Caco-2 (cell line): ENCODE results near the gene POU3F3. TPM values are rescaled to one million over a fixed set of nuclear protein-coding genes. Genes with fewer than 3 reads are reported as not detected.

Source experiments
- BruUV-seq: library from RNA; stranded (reverse); fragments of 400-500 nt; replicated peaks from 2 replicates; lab custom pipeline; 2021; lab: Mats Ljungman, UMichigan
- CTCF ChIA-PET: fragments of 300-600 bp; sonication (Branson Sonifier 250); formaldehyde crosslinking; loops from one replicate; lab custom pipeline; 2022; ENCODE audit warnings: antibody characterized with exemption; lab: Charles Lee
- POLR2A ChIA-PET: fragments of 300-600 bp; sonication (Branson Sonifier 250); formaldehyde crosslinking; loops from one replicate; lab custom pipeline; 2022; ENCODE audit warnings: antibody characterized with exemption; lab: Charles Lee
- DNase-seq, 2 experiments: peaks; one replicate each; pipeline versions ENCODE4 v3.0.0 to v3.0.0-alpha.2; 2020 to 2022
- H3K27me3 ChIP-seq: replicated peaks from 2 replicates; pipeline ENCODE4 v1.6.0; 2011; ENCODE audit warnings: low read length; ENCODE audit not compliant: control insufficient read depth, insufficient read depth
- H3K36me3 ChIP-seq: 2 replicates; pipeline ENCODE4 v1.5.1; 2011; ENCODE audit warnings: low read length; ENCODE audit not compliant: control insufficient read depth, insufficient read depth
- H3K4me1 ChIP-seq: fragments of 250-450 bp; sonication (Bioruptor Pico); 2 replicates; pipeline ENCODE4 v1.5.1; 2020; ENCODE audit warnings: mild to moderate bottlenecking
- H3K4me3 ChIP-seq: 2 replicates; pipeline ENCODE4 v1.5.1; 2011; ENCODE audit warnings: low read depth, mild to moderate bottlenecking, control low read depth, low read length
- H3K9me3 ChIP-seq: fragments of 250-450 bp; sonication (Bioruptor Pico); 2 replicates; pipeline ENCODE4 v1.5.1; 2020; ENCODE audit warnings: mild to moderate bottlenecking, moderate library complexity
- H3K27ac Mint-ChIP-seq: one replicate; pipeline ENCODE4 v1.8.0; 2022; ENCODE audit warnings: mixed read lengths; ENCODE audit not compliant: unreplicated experiment
- H3K27me3 Mint-ChIP-seq: one replicate; pipeline ENCODE4 v1.8.0; 2022; ENCODE audit warnings: mixed read lengths; ENCODE audit not compliant: insufficient read depth, unreplicated experiment
- H3K36me3 Mint-ChIP-seq: one replicate; pipeline ENCODE4 v1.8.0; 2022; ENCODE audit warnings: mild to moderate bottlenecking, mixed read lengths; ENCODE audit not compliant: insufficient read depth, unreplicated experiment
- H3K4me1 Mint-ChIP-seq: one replicate; pipeline ENCODE4 v1.8.0; 2022; ENCODE audit warnings: low read depth, mixed read lengths; ENCODE audit not compliant: unreplicated experiment
- H3K4me3 Mint-ChIP-seq: one replicate; pipeline ENCODE4 v1.8.0; 2022; ENCODE audit warnings: mild to moderate bottlenecking, moderate library complexity, mixed read lengths; ENCODE audit not compliant: unreplicated experiment
- H3K9me3 Mint-ChIP-seq: one replicate; pipeline ENCODE4 v1.8.0; 2022; ENCODE audit warnings: mixed read lengths; ENCODE audit not compliant: unreplicated experiment
- CTCF ChIP-seq, 2 experiments: fragments of 200-600 bp in 1 of 2; IDR thresholded peaks; 1 replicate in 1 of 2; 2 replicates in 1 of 2; pipeline versions ENCODE4 v1.5.1 to v1.8.0; 2011 to 2022; ENCODE audit warnings: antibody characterized with exemption in 1 of 2, control low read depth in 1 of 2, inconsistent platforms in 1 of 2, low read depth in 1 of 2, low read length in 1 of 2, mild to moderate bottlenecking in 1 of 2, moderate library complexity in 1 of 2; ENCODE audit not compliant: insufficient read depth in 1 of 2, severe bottlenecking in 1 of 2, unreplicated experiment in 1 of 2
- intact Hi-C: fragments of 100-400 bp; cut with micrococcal nuclease; formaldehyde crosslinking; loops from one replicate; pipeline ENCODE4 v1.10.0; 2022; ENCODE audit not compliant: unreplicated experiment
- total RNA-seq: library from RNA; stranded (reverse); gene quantifications from 2 replicates; pipeline ENCODE4 v1.2.3, GENCODE V29; 2022

The POU3F3 gene
- total RNA-seq, 1 experiment from 2014 or later: not detected

- no peaks in the 10 kb centered on the region; the same call in none of the 2 replicates for H3K27me3 ChIP-seq
- H3K4me3 Mint-ChIP-seq: no peak overlapping the region
- no peaks in the 10 kb centered on the region for H3K36me3 Mint-ChIP-seq
- DNase-seq: no peak
- H3K36me3 ChIP-seq: no peaks in the 10 kb centered on the region
- H3K9me3 Mint-ChIP-seq: no peaks in the 10 kb centered on the region
- TF ChIP-seq CTCF (IDR thresholded peaks at IDR 0.05; ENCODE audit: insufficient read depth in 1 of 2, low read depth in 1 of 2, low read length in 1 of 2, severe bottlenecking in 1 of 2, unreplicated experiment in 1 of 2): no peak
- intact Hi-C loops: no loop called here
- no peaks in the 10 kb centered on the region for H3K4me1 ChIP-seq
- H3K9me3 ChIP-seq: no peaks in the 10 kb centered on the region
- no peak overlapping the region for H3K4me3 ChIP-seq
- H3K4me1 Mint-ChIP-seq: no peaks in the 10 kb centered on the region
- POLR2A ChIA-PET: no interaction called here
- H3K27me3 Mint-ChIP-seq: peaks cover 53% of the 10 kb centered on the region
- H3K27ac Mint-ChIP-seq: no peak overlapping the region
- CTCF ChIA-PET: no interaction called here
- no TSS peak for BruUV-seq
These were observed 6.9 kb upstream of the POU3F3 start for GRCh38 chr2:104846786-104847585.

GRCh38 chr2:104847586-104848160 is 6.2 kb upstream of the POU3F3 start:
- intact Hi-C loops: no loop called here
- CTCF ChIA-PET: interaction anchor here (0.8 kb wide), 1 partner anchor 889 kb away, joined by 3 read pairs; no protein-coding TSS in a partner anchor

More at GRCh38 chr2:104847586-104848160, 6.2 kb upstream of the POU3F3 start:
- Histone ChIP-seq H3K9me3 (no peaks in the 10 kb centered on the region), H3K36me3 (no peaks in the 10 kb centered on the region), H3K4me1 (no peaks in the 10 kb centered on the region), H3K27me3 (peaks cover 2% of the 10 kb centered on the region), H3K4me3 (no peak overlapping the region)
- no peaks in the 10 kb centered on the region for H3K9me3 Mint-ChIP-seq
- no peak overlapping the region for H3K4me3 Mint-ChIP-seq
- H3K27me3 Mint-ChIP-seq: peaks cover 57% of the 10 kb centered on the region
- TF ChIP-seq CTCF (IDR thresholded peaks at IDR 0.05; ENCODE audit: insufficient read depth in 1 of 2, low read depth in 1 of 2, low read length in 1 of 2, severe bottlenecking in 1 of 2, unreplicated experiment in 1 of 2): no peak
- no peak overlapping the region for H3K27ac Mint-ChIP-seq
- no TSS peak for BruUV-seq
- no peaks in the 10 kb centered on the region for H3K36me3 Mint-ChIP-seq
- peaks cover under 1% of the 10 kb centered on the region for H3K4me1 Mint-ChIP-seq
- DNase-seq: no peak
- POLR2A ChIA-PET: no interaction called here
